ENCODE data around the gene PMM1. TPM values are rescaled to one million over a fixed set of nuclear protein-coding genes. Genes with fewer than 3 reads are reported as not detected.

The PMM1 gene
- total and polyA plus RNA-seq, 2 experiments from 2014 or later: 29.4 to 78.2 TPM

DNA sequence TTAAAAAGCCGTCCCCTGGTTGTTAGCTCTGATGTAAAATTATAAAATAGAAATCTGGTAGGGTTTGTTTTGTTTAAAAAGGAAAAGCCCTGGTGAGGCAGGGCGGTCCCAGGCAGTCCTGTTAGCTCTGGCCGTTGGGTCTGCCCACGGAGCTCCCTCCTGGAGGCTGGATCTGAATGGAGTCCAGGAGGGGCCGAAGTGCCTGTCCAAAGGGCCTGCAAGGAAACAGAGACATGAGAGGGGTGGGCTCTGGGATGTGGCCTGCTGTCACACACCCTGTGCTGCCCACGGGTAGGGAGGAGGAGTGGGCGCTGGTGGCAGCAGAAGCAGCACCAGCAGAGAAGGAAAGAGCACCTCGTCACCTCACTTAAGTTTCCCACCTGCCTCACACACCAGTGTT is 11.3 kb upstream of the PMM1 start:
- H3K4me2 ChIP-seq (ENCODE audit: unreplicated experiment): no peak overlapping the region
- H3K27me3 ChIP-seq (replicated peaks; ENCODE audit: insufficient read depth): no peaks in the 10 kb centered on the region
- no peak for TF ChIP-seq EZH2phosphoT487 (IDR thresholded peaks at IDR 0.05; ENCODE audit: insufficient read depth, low read depth)
- TF ChIP-seq EZH2 (IDR thresholded peaks at IDR 0.05; ENCODE audit: insufficient read depth, poor library complexity, severe bottlenecking): no peak
- no peak overlapping the region for H2AFZ ChIP-seq
- DNase-seq: no peak
- no peaks in the 10 kb centered on the region for H3K9me2 ChIP-seq (ENCODE audit: insufficient read depth)
- H3K9ac ChIP-seq: no peak overlapping the region
- H4K20me1 ChIP-seq (ENCODE audit: insufficient read depth): no peaks in the 10 kb centered on the region
- peaks cover 32% of the 10 kb centered on the region for H3F3A ChIP-seq (ENCODE audit: insufficient read depth)
- H3K9me3 ChIP-seq (ENCODE audit: low read depth): no peaks in the 10 kb centered on the region
- H3K4me1 ChIP-seq (ENCODE audit: insufficient read depth): peaks cover 16% of the 10 kb centered on the region
- in situ Hi-C loops (cut with MboI): no loop called here
- peaks cover 43% of the 10 kb centered on the region for H3K36me3 ChIP-seq (ENCODE audit: low read depth)
- no peaks in the 10 kb centered on the region for H3K79me2 ChIP-seq (ENCODE audit: insufficient read depth)
- no peak overlapping the region for H3K4me3 ChIP-seq
- 91 to 92% methylated on average over 8 of the region's 8 CpGs for WGBS, 2 experiments (ENCODE audit: low coverage in 1 of 2, low lambda C conversion rate in 2 of 2, missing lambda C conversion rate in 2 of 2)
- no peak overlapping the region for H3K27ac ChIP-seq

DNA sequence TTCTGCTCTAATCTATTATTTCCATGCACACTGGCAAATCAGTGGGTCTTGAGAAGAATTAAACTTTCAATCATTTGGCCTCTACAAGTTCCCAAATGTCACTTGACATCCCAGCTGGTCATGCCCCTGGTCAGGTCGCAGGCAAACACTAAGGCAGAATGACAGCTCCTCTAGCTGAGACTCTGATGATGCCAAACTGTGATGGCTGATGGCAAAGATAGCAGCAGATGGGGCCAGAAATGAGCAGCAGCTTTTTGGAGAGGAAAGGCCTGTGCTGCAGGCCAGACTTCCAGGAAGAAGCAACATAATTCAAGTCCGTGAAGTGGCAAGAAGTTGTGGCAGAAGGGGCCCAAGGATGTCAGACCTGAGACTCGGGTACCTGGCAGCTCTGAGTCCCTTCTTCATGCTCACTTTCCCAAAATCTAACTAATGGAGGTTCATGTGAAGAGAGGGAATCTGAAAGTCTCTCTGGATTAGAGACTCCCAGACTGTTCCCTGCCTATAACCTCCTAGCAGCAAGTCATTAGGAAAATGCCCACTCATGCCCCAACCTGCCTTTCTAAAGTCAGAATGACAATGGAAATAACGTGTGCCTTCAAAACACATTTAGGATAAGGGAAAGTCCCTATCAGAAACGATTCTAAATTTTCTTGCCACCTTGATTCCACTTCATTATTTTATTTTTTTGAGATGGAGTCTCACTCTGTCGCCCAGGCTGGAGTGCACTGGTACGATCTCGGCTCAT is 9.4 kb upstream of the PMM1 start:
- no peaks in the 10 kb centered on the region for H4K20me1 ChIP-seq (ENCODE audit: insufficient read depth)
- in situ Hi-C loops (cut with MboI): no loop called here

DNA sequence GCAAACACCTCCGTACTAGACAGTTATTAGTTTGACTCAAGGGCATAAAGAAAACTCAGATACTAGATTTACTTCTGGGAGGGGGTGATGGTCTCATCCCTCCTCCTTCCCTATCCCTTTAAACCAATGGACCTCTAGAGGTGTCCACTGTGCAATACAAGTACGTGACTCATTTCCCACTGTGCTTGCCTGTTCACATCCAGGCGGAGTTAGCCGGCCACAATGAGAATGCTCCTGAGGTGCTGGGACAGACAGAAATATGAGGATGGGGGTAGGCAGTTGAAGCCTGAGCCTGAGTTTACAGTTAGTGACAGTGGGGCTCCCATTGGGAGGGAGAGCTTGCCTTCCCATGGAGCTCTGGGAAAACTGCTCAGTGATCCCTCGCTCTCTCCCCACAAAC is 8.4 kb upstream of the PMM1 start:
- Histone ChIP-seq H3K4me1 (ENCODE audit: insufficient read depth) (peaks cover 16% of the 10 kb centered on the region), H3K27me3 (replicated peaks; ENCODE audit: insufficient read depth) (no peaks in the 10 kb centered on the region), H3K9me3 (ENCODE audit: low read depth) (no peaks in the 10 kb centered on the region), H3K4me2 (ENCODE audit: unreplicated experiment) (peak overlapping the region; percentile 59), H3K9me2 (ENCODE audit: insufficient read depth) (no peaks in the 10 kb centered on the region), H3K4me3 (0 out of 2 replicates have a peak overlapping the region, but pooled peaks have one; percentile 5), H3K27ac (peak overlapping the region; percentile 82), H3K79me2 (ENCODE audit: insufficient read depth) (no peaks in the 10 kb centered on the region), H3F3A (ENCODE audit: insufficient read depth) (peaks cover 32% of the 10 kb centered on the region), H2AFZ (no peak overlapping the region), H3K9ac (peak overlapping the region; percentile 65), H3K36me3 (ENCODE audit: low read depth) (peaks cover 18% of the 10 kb centered on the region), H4K20me1 (ENCODE audit: insufficient read depth) (no peaks in the 10 kb centered on the region)
- no peak for TF ChIP-seq EZH2 (IDR thresholded peaks at IDR 0.05; ENCODE audit: insufficient read depth, poor library complexity, severe bottlenecking)
- no peak for TF ChIP-seq EZH2phosphoT487 (IDR thresholded peaks at IDR 0.05; ENCODE audit: insufficient read depth, low read depth)
- WGBS, 2 experiments (ENCODE audit: low coverage in 1 of 2, low lambda C conversion rate in 2 of 2, missing lambda C conversion rate in 2 of 2): 38 to 39% methylated on average over 5 of the region's 5 CpGs
- in situ Hi-C loops (cut with MboI): no loop called here
- DNase-seq: peak; percentile 91

More for the DNA sequence above, 9.4 kb upstream of the PMM1 start:
- DNase-seq: no peak
- TF ChIP-seq EZH2phosphoT487 (IDR thresholded peaks at IDR 0.05; ENCODE audit: insufficient read depth, low read depth) (no peak), EZH2 (IDR thresholded peaks at IDR 0.05; ENCODE audit: insufficient read depth, poor library complexity, severe bottlenecking) (no peak)
- Histone ChIP-seq H3K9me2 (ENCODE audit: insufficient read depth) (no peaks in the 10 kb centered on the region), H3K4me1 (ENCODE audit: insufficient read depth) (peaks cover 16% of the 10 kb centered on the region), H3F3A (ENCODE audit: insufficient read depth) (peaks cover 32% of the 10 kb centered on the region), H3K36me3 (ENCODE audit: low read depth) (peaks cover 26% of the 10 kb centered on the region), H3K79me2 (ENCODE audit: insufficient read depth) (no peaks in the 10 kb centered on the region), H3K4me2 (ENCODE audit: unreplicated experiment) (peak overlapping the region; percentile 59), H3K27me3 (replicated peaks; ENCODE audit: insufficient read depth) (no peaks in the 10 kb centered on the region), H3K27ac (peak overlapping the region; percentile 82), H2AFZ (no peak overlapping the region), H3K9me3 (ENCODE audit: low read depth) (no peaks in the 10 kb centered on the region), H3K9ac (peak overlapping the region; percentile 65), H3K4me3 (no peak overlapping the region)
- WGBS, 2 experiments (ENCODE audit: low coverage in 1 of 2, low lambda C conversion rate in 2 of 2, missing lambda C conversion rate in 2 of 2): 74 to 82% methylated on average over 8 of the region's 8 CpGs

DNA sequence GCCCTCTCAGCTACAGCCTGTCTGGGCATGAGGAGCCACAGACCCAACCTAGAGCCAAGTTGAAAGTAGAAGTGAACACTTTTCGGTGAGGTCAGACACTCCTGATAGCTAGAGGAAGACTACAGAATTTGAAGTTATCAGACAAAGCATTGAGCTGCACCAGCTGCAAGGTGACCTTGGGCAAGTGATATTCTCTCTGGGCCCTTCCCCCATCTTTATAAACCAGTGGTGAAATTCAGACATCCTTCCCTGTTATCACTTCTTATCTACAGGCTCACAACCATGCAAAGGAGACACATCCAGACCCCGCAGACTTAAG is 8.0 kb upstream of the PMM1 start:
- H3K9me3 ChIP-seq (ENCODE audit: low read depth): no peaks in the 10 kb centered on the region
- no peak overlapping the region for H3K4me2 ChIP-seq (ENCODE audit: unreplicated experiment)
- H3K4me3 ChIP-seq: no peak overlapping the region
- TF ChIP-seq EZH2phosphoT487 (IDR thresholded peaks at IDR 0.05; ENCODE audit: insufficient read depth, low read depth): no peak
- no peak for TF ChIP-seq EZH2 (IDR thresholded peaks at IDR 0.05; ENCODE audit: insufficient read depth, poor library complexity, severe bottlenecking)
- no peaks in the 10 kb centered on the region for H3K9me2 ChIP-seq (ENCODE audit: insufficient read depth)
- H2AFZ ChIP-seq: no peak overlapping the region
- peaks cover 13% of the 10 kb centered on the region; the same call in 1 of the 2 replicates for H3K36me3 ChIP-seq (ENCODE audit: low read depth)
- H4K20me1 ChIP-seq (ENCODE audit: insufficient read depth): no peaks in the 10 kb centered on the region
- no peak for DNase-seq
- peak overlapping the region; percentile 82; the same call in 1 of the 2 replicates for H3K27ac ChIP-seq
- WGBS, 2 experiments (ENCODE audit: low coverage in 1 of 2, low lambda C conversion rate in 2 of 2, missing lambda C conversion rate in 2 of 2): 100% methylated on average over 2 of the region's 2 CpGs
- H3K27me3 ChIP-seq (replicated peaks; ENCODE audit: insufficient read depth): no peaks in the 10 kb centered on the region
- in situ Hi-C loops (cut with MboI): no loop called here
- H3K4me1 ChIP-seq (ENCODE audit: insufficient read depth): peaks cover 16% of the 10 kb centered on the region
- no peaks in the 10 kb centered on the region for H3K79me2 ChIP-seq (ENCODE audit: insufficient read depth)
- H3F3A ChIP-seq (ENCODE audit: insufficient read depth): peaks cover 32% of the 10 kb centered on the region
- no peak overlapping the region for H3K9ac ChIP-seq

Data from GM23248 (cell line).